GM18526 (cell line): ENCODE data around the gene CFAP126.

ENCODE experiments used
- POLR2A ChIP-seq: IDR thresholded peaks from 3 replicates; pipeline ENCODE4 v1.6.1; 2011; ENCODE audit not compliant: insufficient read length; ENCODE audit errors: extremely low read depth

The CFAP126 gene

GRCh38 chr1:161378014-161378413 lies 10.3 kb upstream of the CFAP126 start:
- TF ChIP-seq POLR2A = no peak

- TF ChIP-seq POLR2A = no peak
Measured at GRCh38 chr1:161374373-161374772, 6.7 kb upstream of the CFAP126 start.

DNA sequence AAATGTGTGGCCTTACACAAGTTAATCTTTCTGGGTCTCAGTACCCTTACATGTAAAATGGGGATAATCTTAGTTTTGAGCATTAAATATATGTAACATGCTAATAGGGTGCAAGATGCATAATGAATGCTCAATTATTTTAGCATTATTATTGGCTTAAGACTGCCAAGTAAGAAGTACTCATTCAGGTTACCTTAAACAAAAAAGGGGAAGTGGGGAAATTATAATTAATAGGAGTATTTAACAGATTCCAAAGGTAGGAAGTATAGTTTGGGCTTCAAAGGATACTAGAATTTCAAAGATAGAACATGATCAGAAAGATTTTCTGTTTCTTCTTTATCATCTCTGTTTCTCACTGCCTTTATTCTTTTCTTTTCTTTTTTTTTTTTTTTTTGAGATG lies 5.8 kb upstream of the CFAP126 start:
- TF ChIP-seq POLR2A = no peak

DNA sequence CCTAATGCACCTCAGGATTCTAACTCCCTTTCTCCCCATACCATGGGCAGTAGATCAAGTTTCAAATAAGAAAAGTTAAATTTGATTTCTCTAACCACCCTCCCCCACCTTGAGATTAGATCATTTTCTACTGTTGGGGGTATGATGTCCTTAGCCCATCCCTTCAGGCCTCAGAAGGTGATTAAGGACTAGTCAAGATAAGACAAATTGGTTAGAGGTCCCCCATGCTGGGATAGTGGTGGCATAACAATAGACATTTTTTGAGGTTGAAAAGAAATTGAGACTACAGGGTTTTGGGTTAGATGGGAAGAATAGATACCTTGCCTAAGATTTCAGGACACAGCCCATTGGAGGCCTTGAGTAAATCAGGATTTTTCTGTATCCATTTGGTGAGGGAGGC lies 2.5 kb downstream of the CFAP126 start:
- no peak for TF ChIP-seq POLR2A

DNA sequence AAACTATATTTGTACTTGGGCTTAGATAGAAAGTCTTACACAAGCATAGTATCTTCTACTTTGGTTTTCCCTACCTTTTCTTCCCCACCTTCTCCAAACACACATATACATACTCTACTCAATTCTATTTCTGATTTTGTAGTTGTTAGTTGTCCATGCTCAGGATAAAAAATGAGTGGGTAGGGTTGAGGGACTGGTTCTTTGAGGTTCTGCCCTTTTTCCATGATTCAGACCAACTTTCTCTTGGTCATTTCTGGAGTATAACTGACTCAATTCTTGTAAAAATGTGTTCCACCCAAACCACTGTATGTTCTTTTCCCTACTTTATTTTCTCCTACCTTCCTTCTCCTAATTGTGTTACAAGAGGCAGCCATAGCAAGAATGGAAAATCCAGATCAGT lies 3.3 kb downstream of the CFAP126 start:
- no peak for TF ChIP-seq POLR2A

- TF ChIP-seq POLR2A = no peak
Measured at GRCh38 chr1:161359291-161359690, 8.4 kb downstream of the CFAP126 start.

DNA sequence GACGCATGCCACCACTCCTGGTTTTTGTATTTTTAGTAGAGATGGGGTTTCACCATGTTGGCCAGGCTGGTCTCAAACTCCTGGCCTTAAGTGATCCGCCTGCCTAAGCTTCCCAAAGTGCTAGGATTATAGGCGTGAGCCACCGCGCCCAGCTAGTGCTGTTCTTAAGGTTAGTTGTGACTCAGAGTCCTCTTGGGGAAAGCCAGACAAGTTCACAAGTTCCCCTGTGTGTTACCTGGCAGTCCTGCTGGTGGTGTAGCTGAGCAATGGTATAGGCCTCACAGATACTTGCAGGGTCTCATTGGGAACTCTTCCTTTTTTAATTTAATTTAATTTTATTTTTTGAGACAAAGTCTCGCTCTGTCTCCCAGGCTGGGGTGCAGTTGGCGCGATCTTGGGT lies 10.6 kb downstream of the CFAP126 start:
- no peak for TF ChIP-seq POLR2A

DNA sequence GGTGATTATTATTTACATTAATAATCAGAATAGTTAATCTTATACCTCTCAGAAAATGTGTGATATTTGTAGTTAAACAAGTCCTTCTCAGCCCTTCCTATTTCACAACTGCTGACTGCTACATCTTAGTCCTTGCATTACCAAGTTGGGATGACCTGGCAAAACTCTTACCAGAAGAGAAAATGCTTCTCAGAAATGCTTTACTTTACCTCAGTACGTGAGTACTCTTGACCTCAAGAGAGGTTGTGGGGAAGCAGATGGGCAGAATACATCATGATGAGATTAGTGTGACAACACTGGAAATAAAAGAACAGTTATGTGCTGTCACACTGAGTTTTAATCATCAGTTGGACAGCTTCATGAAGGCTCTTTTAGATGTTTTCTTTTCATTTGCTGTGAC lies 16.2 kb downstream of the CFAP126 start:
- no peak for TF ChIP-seq POLR2A

DNA sequence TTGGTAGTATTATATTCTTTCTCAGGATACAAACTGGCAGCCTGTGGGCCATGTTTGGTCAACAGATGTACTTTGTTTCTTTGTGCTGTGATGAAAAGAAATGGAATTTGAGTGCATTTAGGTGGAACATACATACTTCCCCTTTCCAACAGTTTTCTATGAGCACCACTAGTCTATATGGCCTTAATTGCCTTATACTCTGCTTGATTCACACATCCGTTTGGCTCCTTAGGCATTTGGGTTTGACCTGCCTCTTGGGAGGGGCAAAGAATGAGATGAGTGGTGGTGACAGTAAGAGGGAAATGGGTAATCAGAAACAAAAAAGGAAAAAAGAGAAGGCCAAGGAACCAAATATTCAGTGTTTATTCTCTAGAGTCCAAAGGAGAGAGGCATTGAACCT lies 17.0 kb downstream of the CFAP126 start:
- TF ChIP-seq POLR2A = no peak

DNA sequence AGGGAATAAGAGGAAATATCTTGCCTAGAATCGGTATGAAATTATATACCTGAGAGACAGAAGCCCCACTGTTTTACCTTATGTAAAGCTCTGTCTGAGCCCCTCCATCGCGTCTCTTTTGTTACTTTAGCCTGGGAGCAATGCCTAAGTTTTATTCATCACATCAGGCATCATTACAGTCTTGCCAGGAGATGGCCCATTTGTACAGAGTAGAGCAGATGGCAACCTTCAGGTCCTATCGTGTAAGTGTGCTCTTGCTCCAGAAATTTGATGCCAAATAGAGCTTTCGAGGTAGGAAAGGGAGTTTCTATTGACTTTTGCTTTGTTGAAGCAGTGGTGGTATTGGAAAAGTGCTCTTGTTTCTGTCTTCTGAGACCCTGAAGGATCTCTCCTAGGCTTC lies 24.9 kb downstream of the CFAP126 start:
- no peak for TF ChIP-seq POLR2A

DNA sequence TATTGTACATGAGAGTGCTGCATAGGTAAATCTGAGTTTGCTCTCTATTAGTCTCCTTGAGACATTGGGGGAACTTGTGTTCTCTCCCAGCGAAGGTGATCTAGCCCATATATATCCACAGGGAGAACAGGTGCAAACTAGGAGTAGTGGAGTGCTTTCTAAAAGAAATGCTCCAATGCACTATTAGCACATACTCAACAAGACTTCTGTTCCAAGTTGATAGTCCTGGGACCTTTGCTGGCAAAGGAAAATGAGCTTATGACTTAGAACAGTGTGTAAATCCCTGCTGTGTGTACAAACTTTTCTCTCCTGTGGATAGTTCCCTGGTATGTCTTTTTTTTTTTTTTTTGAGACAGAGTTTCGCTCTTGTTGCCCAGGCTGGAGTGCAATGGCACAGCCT lies 25.5 kb downstream of the CFAP126 start:
- no peak for TF ChIP-seq POLR2A

- TF ChIP-seq POLR2A = no peak
Measured at GRCh38 chr1:161335796-161336195, 31.9 kb downstream of the CFAP126 start.

GRCh38 chr1:161333166-161333565 lies 34.5 kb downstream of the CFAP126 start:
- no peak for TF ChIP-seq POLR2A

DNA sequence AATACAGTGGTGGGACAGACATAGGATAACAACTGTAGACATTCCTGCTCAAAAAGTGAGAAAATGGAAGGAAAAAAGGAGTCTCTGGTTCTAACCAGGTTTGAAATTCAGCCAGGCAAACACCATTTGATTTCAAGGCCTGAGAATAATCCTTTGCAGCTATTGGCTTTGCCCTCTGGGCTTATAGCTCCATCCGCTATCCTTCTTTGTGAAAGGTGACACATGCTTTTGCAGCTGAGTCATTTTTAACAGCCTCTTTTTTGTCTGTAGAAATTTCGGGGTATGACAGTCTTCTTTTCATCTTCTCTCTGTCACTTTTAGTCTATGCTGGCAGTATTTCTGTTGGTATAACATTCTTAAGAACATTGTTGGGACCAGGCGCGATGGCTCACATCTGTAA lies 37.3 kb downstream of the CFAP126 start:
- TF ChIP-seq POLR2A = no peak

GRCh38 chr1:161324020-161324419 lies 43.7 kb downstream of the CFAP126 start:
- TF ChIP-seq POLR2A = no peak
